Cardiac septum (tissue), 1 donor: Measurements from ENCODE around the gene KLHDC4. TPM values are rescaled to one million over a fixed set of nuclear protein-coding genes. Genes with fewer than 3 reads are reported as not detected.
"Not testable (repeated sequence)": the region's sequence is repeated elsewhere in the genome, so short reads cannot be mapped to it uniquely, and the experiment has no call there.

Source experiments
- DNase-seq: peaks from one replicate; pipeline ENCODE4 v3.0.0-alpha.2; 2020; ENCODE audit warnings: low spot score
- intact Hi-C: fragments of 100-400 bp; cut with DNase I; formaldehyde crosslinking; loops from one replicate; pipeline ENCODE4 v1.14.0; 2022
- total RNA-seq: library from RNA; stranded (reverse); fragmentation: NEBNext Ultra II Directional; extraction: Animal tissue kit (Norgen Biotek cat#: 25700); gene quantifications from one replicate; pipeline ENCODE4 v1.2.1, GENCODE V29; 2021
- donor health status: DM: no; HTN: no; CAD: no.

Gene KLHDC4
- total RNA-seq, 1 donor from 2014 or later = 12.6 TPM

GRCh38 chr16:87690911-87691685 lies 74.7 kb downstream of the KLHDC4 start:
- intact Hi-C loops = no loop called here
- DNase-seq = no peak

- no peak for DNase-seq
- intact Hi-C loops = no loop called here
These were observed 75.8 kb downstream of the KLHDC4 start for GRCh38 chr16:87689956-87690465.

DNA sequence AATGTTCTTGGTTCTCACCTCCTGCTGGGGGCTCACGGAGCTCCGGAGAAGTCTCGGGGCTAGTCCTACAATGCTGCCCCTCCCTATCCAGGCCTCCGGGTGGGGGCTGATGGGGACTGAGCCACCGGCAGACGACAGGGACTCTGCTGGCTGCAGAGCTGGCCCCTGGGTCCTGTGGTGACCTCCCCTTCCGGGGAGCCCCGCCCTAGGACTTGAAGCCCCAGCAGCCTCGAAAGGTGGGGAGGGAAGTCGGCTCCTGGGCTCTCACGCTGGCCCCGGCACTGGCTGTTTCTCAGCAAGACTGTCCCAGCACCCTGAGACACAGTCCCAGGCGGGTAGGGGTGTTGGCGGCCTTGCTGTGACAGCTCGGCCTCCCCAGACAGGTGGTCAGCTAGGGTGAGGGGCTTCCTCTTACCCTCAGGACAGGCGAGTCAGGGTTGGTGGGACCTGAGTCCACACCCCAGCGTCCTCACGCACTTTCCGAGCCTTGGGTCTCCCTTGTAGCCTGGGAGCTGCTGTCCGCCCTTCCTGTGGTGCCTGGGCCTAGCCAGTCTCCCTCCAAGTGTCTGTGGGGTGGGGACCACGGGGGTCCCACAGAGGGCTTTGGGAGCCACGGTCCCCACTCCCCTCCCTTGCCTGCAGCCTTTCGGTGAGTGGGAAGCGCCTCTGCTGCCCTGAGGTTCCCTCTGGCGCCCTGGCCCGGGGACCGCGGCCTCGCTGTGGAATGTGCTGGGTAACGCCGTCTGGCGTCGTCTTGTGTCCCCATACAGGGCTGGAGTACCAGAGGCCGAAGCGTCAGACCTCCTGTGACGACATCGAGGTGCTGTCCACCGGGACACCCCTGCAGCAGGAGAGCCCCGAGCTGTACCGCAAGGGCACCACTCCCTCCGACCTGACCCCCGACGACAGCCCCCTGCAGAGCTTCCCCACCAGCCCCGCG lies 76.6 kb downstream of the KLHDC4 start:
- no peak for DNase-seq
- intact Hi-C loops = no loop called here

- intact Hi-C loops = no loop called here
These were observed 77.7 kb downstream of the KLHDC4 start for GRCh38 chr16:87687998-87688529.

GRCh38 chr16:87687126-87687910 lies 78.5 kb downstream of the KLHDC4 start:
- intact Hi-C loops = no loop called here
- DNase-seq = no peak

More at GRCh38 chr16:87687998-87688529, 77.7 kb downstream of the KLHDC4 start:
- DNase-seq = no peak

DNA sequence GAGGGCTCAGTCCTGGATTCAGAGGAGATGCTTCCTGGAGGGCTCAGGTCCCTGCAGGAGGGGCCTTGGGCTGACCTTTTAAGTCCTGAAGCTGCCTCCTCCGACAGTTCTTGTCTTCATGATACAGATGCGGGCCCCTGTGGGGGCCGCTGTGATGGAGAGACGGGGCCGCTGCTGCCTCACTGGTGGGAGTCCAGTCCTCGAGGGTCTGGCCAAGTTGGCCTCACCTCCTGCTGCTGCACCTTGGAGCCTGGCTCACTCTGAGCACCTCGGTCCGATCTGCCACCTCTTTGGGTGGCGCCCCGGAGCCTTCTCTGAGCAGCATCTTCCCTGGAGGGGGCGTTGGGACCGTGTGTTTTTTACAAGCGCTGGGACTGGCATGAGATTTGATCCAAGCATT lies 79.1 kb downstream of the KLHDC4 start:
- intact Hi-C loops = no loop called here
- no peak for DNase-seq

DNA sequence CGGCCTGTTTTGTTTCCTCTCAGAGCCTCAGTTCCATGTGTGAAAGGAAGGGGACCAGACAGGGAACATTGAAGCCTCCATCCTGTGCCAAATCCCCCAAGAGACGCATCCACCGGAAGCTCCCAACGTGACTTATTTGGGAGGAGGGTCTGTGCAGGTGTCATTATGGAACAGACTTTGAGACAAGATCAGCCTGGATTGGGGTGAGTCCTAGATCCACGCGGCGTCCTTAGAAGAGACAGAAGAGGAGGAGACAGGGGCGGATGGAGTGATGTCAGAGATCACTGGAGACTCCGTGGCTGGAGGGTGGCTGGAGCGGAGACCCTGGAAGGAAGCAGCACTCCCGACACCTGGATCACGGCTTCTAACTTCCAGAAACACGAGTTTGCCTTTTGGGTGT lies 80.0 kb downstream of the KLHDC4 start:
- intact Hi-C loops = no loop called here
- no peak for DNase-seq

DNA sequence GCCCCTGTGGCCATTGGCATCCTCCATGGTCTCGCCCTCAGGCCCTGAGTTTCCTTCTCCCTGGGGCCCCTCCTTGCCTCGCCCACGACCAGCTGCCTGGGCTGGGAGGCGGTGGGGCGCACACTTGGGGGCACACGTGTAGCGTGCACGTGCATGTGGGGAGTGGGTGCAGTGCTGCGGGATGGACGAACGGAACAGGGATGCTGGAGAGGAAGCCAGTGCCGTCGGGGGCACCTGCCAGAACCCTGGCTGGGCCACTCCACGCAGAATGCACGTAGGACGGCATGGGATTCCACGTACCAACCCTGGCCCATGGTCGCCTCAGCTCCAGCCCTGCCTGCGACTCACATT lies 80.4 kb downstream of the KLHDC4 start:
- intact Hi-C loops = no loop called here
- DNase-seq = no peak

DNA sequence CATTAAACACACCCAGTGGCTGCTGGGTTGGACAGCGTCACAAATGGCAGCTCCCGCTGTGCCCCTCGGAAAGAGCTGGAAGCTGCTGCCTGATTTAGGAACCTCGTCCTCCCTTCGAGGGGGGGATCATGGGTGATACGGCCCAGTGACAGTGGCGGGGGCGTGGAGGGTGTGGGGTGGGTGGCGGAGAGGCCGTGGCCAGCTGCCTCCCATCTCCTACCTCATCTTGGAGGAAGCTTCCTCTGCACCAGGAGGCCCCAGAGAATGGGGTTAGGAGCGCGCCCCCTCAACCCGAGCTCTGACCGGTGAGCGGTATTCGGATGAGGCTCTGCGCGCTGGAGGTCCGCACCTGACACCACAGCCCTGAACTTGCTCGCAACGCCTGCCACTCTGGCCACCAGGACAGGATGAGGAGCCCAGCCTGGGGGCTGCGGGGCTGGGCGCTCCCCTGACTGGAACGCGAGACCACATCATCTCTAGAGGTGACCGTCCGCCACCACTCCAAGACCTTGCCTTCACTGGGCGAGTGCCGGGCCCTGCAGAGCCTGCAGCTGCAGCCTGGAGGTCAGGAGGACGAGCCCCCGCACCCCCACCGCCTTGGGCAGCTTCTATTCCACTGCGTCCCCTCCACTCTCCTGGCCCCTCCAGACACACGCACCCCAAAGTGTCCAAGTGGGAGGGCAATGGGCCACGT lies 80.9 kb downstream of the KLHDC4 start:
- no peak for DNase-seq

GRCh38 chr16:87684106-87684677 lies 81.6 kb downstream of the KLHDC4 start:
- intact Hi-C loops = no loop called here

More for the DNA sequence above, 80.9 kb downstream of the KLHDC4 start:
- intact Hi-C loops = no loop called here

DNA sequence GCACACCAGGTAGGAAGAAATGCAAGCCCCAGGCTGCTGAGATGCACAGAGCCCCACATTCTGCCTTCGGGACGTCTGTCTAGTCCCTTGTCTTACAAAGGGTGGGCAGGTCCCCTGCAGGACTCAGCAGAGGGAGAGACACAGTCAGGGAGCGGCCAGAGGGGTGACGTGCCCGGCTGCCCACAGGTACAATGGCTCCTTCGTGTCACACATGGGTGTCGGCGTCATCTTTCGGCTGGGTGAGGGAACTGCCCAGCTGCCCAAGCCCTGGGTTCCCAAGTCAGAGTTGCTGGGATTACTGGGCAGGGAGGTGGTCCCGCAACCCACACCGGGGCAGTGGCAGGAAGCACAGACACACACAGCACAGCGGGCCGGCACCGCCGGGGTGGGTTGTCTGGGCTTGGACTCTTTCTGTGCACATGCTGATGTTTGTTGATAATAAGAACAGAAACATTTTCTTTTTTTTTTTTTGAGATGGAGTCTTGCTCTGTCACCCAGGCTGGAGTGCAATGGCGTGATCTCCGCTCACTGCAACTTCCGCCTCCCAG lies 82.9 kb downstream of the KLHDC4 start:
- DNase-seq = no peak
- intact Hi-C loops = no loop called here

More at GRCh38 chr16:87684106-87684677, 81.6 kb downstream of the KLHDC4 start:
- DNase-seq = no peak

GRCh38 chr16:87681981-87682570 lies 83.7 kb downstream of the KLHDC4 start:
- no peak for DNase-seq

DNA sequence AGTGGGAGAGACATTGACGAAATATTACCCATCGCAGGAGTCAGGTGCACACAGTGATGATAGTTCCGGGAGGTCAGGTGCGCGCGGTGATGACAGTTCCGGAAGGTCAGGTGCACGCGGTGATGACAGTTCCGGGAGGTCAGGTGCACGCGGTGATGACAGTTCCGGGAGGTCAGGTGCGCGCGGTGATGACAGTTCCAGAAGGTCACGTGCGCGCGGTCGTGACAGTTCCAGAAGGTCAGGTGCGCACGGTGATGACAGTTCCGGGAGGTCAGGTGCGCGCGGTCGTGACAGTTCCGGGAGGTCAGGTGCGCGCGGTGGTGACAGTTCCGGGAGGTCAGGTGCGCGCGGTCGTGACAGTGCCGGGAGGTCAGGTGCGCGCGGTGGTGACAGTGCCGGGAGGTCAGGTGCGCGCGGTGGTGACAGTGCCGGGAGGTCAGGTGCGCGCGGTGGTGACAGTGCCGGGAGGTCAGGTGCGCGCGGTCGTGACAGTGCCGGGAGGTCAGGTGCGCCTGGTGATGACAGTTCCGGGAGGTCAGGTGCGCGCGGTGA lies 84.7 kb downstream of the KLHDC4 start:
- DNase-seq, intact Hi-C loops: not testable (repeated sequence)

More at GRCh38 chr16:87681981-87682570, 83.7 kb downstream of the KLHDC4 start:
- intact Hi-C loops = no loop called here

DNA sequence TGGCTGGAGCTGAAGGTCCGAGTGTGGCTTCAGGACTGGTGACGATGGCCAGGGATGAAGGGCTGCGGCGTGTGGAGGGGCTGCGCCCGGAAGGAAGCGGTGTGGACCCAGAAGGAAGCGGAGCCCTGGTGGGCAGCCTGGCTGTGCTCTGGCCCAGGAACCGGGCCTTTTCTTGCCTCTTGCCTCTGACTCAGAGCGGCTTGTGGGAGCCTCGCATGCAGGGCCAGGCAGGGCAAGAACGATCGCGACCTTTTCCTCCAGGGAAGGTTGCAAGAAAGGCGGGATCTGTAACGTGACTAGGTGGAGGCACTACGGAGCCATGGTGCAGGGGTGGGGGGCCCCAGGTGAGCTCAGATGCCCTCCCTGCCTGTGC lies 85.5 kb downstream of the KLHDC4 start:
- intact Hi-C loops = no loop called here
- DNase-seq = no peak

- no peak for DNase-seq
- intact Hi-C loops = no loop called here
These were observed 86.1 kb downstream of the KLHDC4 start for GRCh38 chr16:87679593-87680271.

DNA sequence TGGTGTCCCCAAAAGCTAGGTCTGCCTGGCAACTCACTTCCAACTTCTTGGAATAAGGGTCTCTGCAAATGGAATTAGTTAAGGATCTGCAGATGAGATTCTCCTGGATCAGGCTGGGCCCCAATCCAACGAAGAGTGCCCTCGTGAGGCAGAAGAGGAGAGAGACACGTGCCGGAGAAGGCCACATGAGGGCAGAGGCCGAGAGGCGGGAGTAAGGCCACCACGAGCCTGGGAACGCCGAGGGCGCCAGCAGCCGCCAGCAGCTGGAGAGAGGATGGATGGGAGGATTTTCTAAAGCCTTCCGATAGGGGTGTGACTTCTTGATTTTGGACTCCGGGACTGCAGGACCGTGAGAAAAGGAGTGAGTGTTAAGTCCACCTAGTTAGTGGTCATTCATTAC lies 87.2 kb downstream of the KLHDC4 start:
- intact Hi-C loops = no loop called here
- DNase-seq = no peak

DNA sequence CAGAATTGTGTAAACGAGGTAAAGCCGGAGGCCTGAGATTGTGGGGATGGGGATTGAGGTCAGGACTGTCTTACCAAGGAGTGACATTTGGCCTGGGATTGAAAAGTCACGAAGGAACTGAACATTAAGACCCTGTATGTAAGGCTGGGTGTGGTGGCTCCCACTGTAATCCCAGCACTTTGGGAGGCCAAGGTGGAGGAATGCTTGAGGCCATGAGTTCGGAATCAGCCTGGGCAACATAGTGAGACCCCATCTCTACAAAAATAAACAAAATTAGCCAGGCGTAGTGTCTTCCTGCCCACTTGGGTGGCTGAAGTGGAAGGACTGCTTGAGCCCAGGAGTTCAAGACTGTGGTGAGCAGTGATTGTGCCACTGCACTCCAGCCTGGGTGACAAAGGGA lies 88.0 kb downstream of the KLHDC4 start:
- no peak for DNase-seq
- intact Hi-C loops = no loop called here
